ENCODE measurements around the gene KIFC3. TPM values are rescaled to one million over a fixed set of nuclear protein-coding genes. Genes with fewer than 3 reads are reported as not detected.

Gene KIFC3
- total RNA-seq, 1 donor from 2014 or later, result 0.76 TPM

DNA sequence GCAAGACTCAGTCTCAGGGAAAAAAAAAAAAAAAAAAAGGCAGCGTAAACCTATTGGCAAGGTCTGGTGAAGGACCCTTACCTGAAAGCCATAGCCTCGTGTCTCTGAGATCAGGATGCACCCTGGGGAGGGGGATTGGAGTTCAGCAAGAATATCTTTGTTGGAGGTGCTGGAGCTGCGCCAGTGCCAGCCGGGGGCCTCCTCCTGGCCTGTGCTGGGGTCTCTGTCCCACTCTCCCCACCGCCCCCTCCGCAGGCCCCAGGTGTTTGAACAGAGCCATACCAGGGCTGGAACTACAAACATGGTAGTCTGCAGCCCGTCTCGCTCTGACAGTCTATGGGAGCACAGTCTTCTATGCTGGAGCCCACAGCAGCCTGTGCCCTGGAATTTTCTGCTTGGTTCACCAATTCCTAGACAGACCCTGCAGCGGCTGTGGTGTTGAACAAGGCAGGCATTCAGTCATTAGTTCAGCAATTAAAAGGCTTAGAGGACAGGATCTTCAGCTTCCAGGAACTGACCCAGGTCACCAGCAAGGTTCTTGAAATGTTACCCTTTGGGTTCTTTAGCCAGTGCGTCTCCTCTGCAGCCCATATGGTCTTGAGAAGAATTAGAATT lies 42.2 kb upstream of the KIFC3 start:
- Mint-ChIP-seq H3K9me3 (ENCODE audit: unreplicated experiment) (no peaks in the 10 kb centered on the region), H3K4me1 (ENCODE audit: low read depth, unreplicated experiment) (peaks cover 3% of the 10 kb centered on the region), H3K27ac (ENCODE audit: unreplicated experiment) (no peak overlapping the region), H3K27me3 (ENCODE audit: unreplicated experiment) (peaks cover 3% of the 10 kb centered on the region), H3K4me3 (ENCODE audit: unreplicated experiment) (no peak overlapping the region), H3K36me3 (ENCODE audit: unreplicated experiment) (peaks cover 10% of the 10 kb centered on the region)
- no peak for DNase-seq
- TF ChIP-seq CTCF (IDR thresholded peaks at IDR 0.05; ENCODE audit: partially characterized antibody, unreplicated experiment), result no peak

DNA sequence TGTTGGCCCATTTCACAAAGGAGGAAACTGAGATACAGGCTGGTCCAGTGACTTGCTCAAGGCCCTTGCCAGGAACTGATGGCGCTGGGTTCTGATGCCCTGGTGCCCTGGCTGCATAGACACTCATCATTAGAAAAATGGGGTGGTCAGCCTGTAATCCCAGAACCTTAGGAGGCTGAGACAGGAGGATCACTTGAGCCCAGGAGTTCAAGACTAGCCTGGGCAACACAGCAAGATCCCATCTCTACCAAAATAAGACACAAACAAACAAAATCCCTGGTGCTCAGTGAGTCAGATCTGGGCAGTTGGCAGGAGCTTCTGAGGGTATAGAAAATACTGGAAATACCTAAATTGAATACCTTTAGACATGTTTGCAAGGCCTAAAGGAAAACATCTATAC lies 41.1 kb upstream of the KIFC3 start:
- H3K4me3 Mint-ChIP-seq (ENCODE audit: unreplicated experiment), result no peak overlapping the region
- peaks cover 5% of the 10 kb centered on the region for H3K4me1 Mint-ChIP-seq (ENCODE audit: low read depth, unreplicated experiment)
- TF ChIP-seq CTCF (IDR thresholded peaks at IDR 0.05; ENCODE audit: partially characterized antibody, unreplicated experiment), result no peak
- H3K36me3 Mint-ChIP-seq (ENCODE audit: unreplicated experiment), result peaks cover 10% of the 10 kb centered on the region
- no peaks in the 10 kb centered on the region for H3K9me3 Mint-ChIP-seq (ENCODE audit: unreplicated experiment)
- H3K27me3 Mint-ChIP-seq (ENCODE audit: unreplicated experiment), result peaks cover 3% of the 10 kb centered on the region
- H3K27ac Mint-ChIP-seq (ENCODE audit: unreplicated experiment), result no peak overlapping the region
- DNase-seq, result no peak

DNA sequence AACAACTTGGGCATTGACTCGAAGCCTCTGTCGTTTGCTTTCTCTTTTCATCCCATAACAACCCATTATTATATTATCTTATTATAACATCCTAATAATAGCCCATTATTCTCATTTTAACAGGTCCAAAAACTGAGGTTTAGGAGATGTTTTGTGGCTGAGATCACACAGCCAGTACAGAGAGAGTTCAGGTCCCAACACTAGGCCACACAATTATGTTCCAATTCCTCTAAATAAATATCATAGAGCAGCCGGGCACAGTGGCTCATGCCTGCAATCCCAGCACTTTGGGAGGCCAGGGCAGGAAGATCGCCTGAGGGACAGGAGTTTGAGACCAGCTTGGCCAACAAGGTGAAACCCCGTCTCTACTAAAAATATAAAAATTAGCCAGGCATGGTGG lies 40.3 kb upstream of the KIFC3 start:
- H3K9me3 Mint-ChIP-seq (ENCODE audit: unreplicated experiment), result no peaks in the 10 kb centered on the region
- no peak for TF ChIP-seq CTCF (IDR thresholded peaks at IDR 0.05; ENCODE audit: partially characterized antibody, unreplicated experiment)
- peaks cover 12% of the 10 kb centered on the region for H3K4me1 Mint-ChIP-seq (ENCODE audit: low read depth, unreplicated experiment)
- DNase-seq, result no peak
- H3K27ac Mint-ChIP-seq (ENCODE audit: unreplicated experiment), result no peak overlapping the region
- peaks cover 10% of the 10 kb centered on the region for H3K36me3 Mint-ChIP-seq (ENCODE audit: unreplicated experiment)
- no peak overlapping the region for H3K4me3 Mint-ChIP-seq (ENCODE audit: unreplicated experiment)
- H3K27me3 Mint-ChIP-seq (ENCODE audit: unreplicated experiment), result peaks cover 3% of the 10 kb centered on the region

DNA sequence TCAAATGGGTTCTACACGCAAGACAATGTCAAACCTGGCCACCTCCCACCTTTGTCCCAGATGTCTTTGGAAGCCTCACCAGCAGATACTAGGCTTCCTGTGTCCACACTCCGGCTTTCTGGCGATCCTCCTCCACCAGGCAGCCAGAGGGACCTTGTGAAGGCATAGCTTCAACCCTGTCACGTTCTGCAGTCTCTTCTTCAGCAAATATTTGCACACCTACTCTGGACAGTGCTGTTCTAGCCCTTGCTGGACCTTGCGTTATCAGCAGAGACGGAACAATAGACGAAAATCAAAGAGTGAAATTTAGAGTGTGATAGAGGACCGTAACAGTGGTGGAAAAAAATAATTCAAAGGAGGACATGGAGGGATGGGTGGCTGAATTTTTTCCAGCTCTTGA lies 38.5 kb upstream of the KIFC3 start:
- Mint-ChIP-seq H3K4me1 (ENCODE audit: low read depth, unreplicated experiment) (peaks cover 18% of the 10 kb centered on the region), H3K27ac (ENCODE audit: unreplicated experiment) (no peak overlapping the region), H3K27me3 (ENCODE audit: unreplicated experiment) (peaks cover 4% of the 10 kb centered on the region), H3K9me3 (ENCODE audit: unreplicated experiment) (no peaks in the 10 kb centered on the region), H3K4me3 (ENCODE audit: unreplicated experiment) (no peak overlapping the region), H3K36me3 (ENCODE audit: unreplicated experiment) (peaks cover 10% of the 10 kb centered on the region)
- TF ChIP-seq CTCF (IDR thresholded peaks at IDR 0.05; ENCODE audit: partially characterized antibody, unreplicated experiment), result no peak
- DNase-seq, result no peak

GRCh38 chr16:57838161-57838560 lies 35.9 kb upstream of the KIFC3 start:
- H3K9me3 Mint-ChIP-seq (ENCODE audit: unreplicated experiment), result no peaks in the 10 kb centered on the region
- DNase-seq, result no peak
- no peak overlapping the region for H3K27ac Mint-ChIP-seq (ENCODE audit: unreplicated experiment)
- peaks cover 5% of the 10 kb centered on the region for H3K36me3 Mint-ChIP-seq (ENCODE audit: unreplicated experiment)
- TF ChIP-seq CTCF (IDR thresholded peaks at IDR 0.05; ENCODE audit: partially characterized antibody, unreplicated experiment), result no peak
- peaks cover 2% of the 10 kb centered on the region for H3K27me3 Mint-ChIP-seq (ENCODE audit: unreplicated experiment)
- peaks cover 18% of the 10 kb centered on the region for H3K4me1 Mint-ChIP-seq (ENCODE audit: low read depth, unreplicated experiment)
- no peak overlapping the region for H3K4me3 Mint-ChIP-seq (ENCODE audit: unreplicated experiment)
